IMR-90 (cell line): ENCODE results near the gene SLC4A2. TPM values are rescaled to one million over a fixed set of nuclear protein-coding genes. Genes with fewer than 3 reads are reported as not detected.

Source experiments
- ATAC-seq: fragments of 200-7000 bp; cut with Tn5 transposase; 2 replicates; pipeline ENCODE4 v1.9.1; 2020; ENCODE audit warnings: low read depth, mild to moderate bottlenecking, moderate library complexity
- BruUV-seq: library from RNA; stranded (reverse); fragments of 400-500 nt; replicated peaks from 2 replicates; lab custom pipeline; 2021; lab: Mats Ljungman, UMichigan
- CTCF ChIA-PET: fragments of 300-600 bp; formaldehyde crosslinking; extraction: SDS; loops from one replicate; lab custom pipeline; 2021; ENCODE audit warnings: antibody characterized with exemption; lab: Yijun Ruan, JAX
- POLR2A ChIA-PET: fragments of 300-600 bp; sonication (Branson Sonifier 250); formaldehyde crosslinking; loops from one replicate; lab custom pipeline; 2022; ENCODE audit warnings: antibody characterized with exemption; ENCODE audit not compliant: unreplicated experiment; lab: Charles Lee
- DNase-seq: peaks from one replicate; pipeline ENCODE4 v3.0.0; 2013
- H2AFZ ChIP-seq: replicated peaks from 2 replicates; pipeline ENCODE3; 2013; ENCODE audit warnings: low read length, mild to moderate bottlenecking; ENCODE audit not compliant: poor library complexity
- H2AK5ac ChIP-seq: 2 replicates; pipeline ENCODE4 v1.6.1; 2013; ENCODE audit warnings: low read depth, low read length, inconsistent platforms
- H2AK9ac ChIP-seq: replicated peaks from 2 replicates; pipeline ENCODE3; 2013; ENCODE audit warnings: mild to moderate bottlenecking, low read depth, low read length, moderate library complexity; ENCODE audit not compliant: poor library complexity
- H2BK120ac ChIP-seq: 2 replicates; pipeline ENCODE4 v1.6.1; 2013; ENCODE audit warnings: low read depth, low read length, inconsistent platforms
- H2BK15ac ChIP-seq: 3 replicates; pipeline ENCODE4 v1.6.1; 2013; ENCODE audit warnings: low read depth, low read length, inconsistent platforms
- H2BK20ac ChIP-seq: 2 replicates; pipeline ENCODE4 v1.6.1; 2013; ENCODE audit warnings: low read depth, mild to moderate bottlenecking, inconsistent platforms, low read length, moderate library complexity
- H2BK5ac ChIP-seq: 2 replicates; pipeline ENCODE4 v1.6.1; 2013; ENCODE audit warnings: mild to moderate bottlenecking, low read depth, low read length, inconsistent platforms; ENCODE audit not compliant: poor library complexity, severe bottlenecking
- H3K14ac ChIP-seq: replicated peaks from 2 replicates; pipeline ENCODE4 v1.6.1; 2013; ENCODE audit warnings: low read depth, low read length, inconsistent platforms
- H3K18ac ChIP-seq: 2 replicates; pipeline ENCODE4 v1.6.1; 2013; ENCODE audit warnings: low read depth, low read length, control low read depth
- H3K23ac ChIP-seq: 2 replicates; pipeline ENCODE4 v1.6.1; 2013; ENCODE audit warnings: low read depth, low read length, inconsistent platforms
- H3K27ac ChIP-seq: 2 replicates; pipeline ENCODE4 v1.5.1; 2013; ENCODE audit warnings: mild to moderate bottlenecking, control low read depth, low read length; ENCODE audit not compliant: insufficient read depth
- H3K27me3 ChIP-seq: 2 replicates; pipeline ENCODE4 v1.6.1; 2013; ENCODE audit warnings: low read length; ENCODE audit not compliant: control insufficient read depth, insufficient read depth
- H3K36me3 ChIP-seq: 2 replicates; pipeline ENCODE4 v1.6.1; 2013; ENCODE audit warnings: low read length, mixed read lengths; ENCODE audit not compliant: control insufficient read depth, insufficient read depth
- H3K4ac ChIP-seq: 2 replicates; pipeline ENCODE4 v1.6.1; 2013; ENCODE audit warnings: low read depth, low read length, inconsistent platforms
- H3K4me1 ChIP-seq: 2 replicates; pipeline ENCODE4 v1.6.1; 2013; ENCODE audit warnings: low read length, mixed read lengths; ENCODE audit not compliant: control insufficient read depth, insufficient read depth
- H3K4me2 ChIP-seq: 2 replicates; pipeline ENCODE4 v1.6.1; 2013; ENCODE audit warnings: low read depth, mild to moderate bottlenecking, control low read depth, low read length, moderate library complexity
- H3K4me3 ChIP-seq: 2 replicates; pipeline ENCODE4 v1.5.1; 2013; ENCODE audit warnings: low read depth, mild to moderate bottlenecking, control low read depth, low read length, moderate library complexity; ENCODE audit not compliant: insufficient read depth
- H3K56ac ChIP-seq: 2 replicates; pipeline ENCODE4 v1.6.1; 2013; ENCODE audit warnings: low read length, inconsistent platforms; ENCODE audit not compliant: insufficient read depth; ENCODE audit errors: extremely low read depth
- H3K79me1 ChIP-seq, 2 experiments: 2 replicates each; pipeline ENCODE4 v1.6.1; 2013; ENCODE audit warnings: low read length in 2 of 2, inconsistent platforms in 1 of 2, low read depth in 1 of 2
- H3K9ac ChIP-seq: 2 replicates; pipeline ENCODE4 v1.6.1; 2013; ENCODE audit warnings: low read depth, low read length, control low read depth
- H3K9me1 ChIP-seq: 2 replicates; pipeline ENCODE4 v1.6.1; 2013; ENCODE audit warnings: low read length, inconsistent platforms; ENCODE audit not compliant: insufficient read depth
- H3K9me3 ChIP-seq: 2 replicates; pipeline ENCODE4 v1.6.1; 2013; ENCODE audit warnings: low read length; ENCODE audit not compliant: control insufficient read depth, insufficient read depth
- H4K20me1 ChIP-seq: 2 replicates; pipeline ENCODE4 v1.6.1; 2013; ENCODE audit warnings: low read length, inconsistent platforms; ENCODE audit not compliant: insufficient read depth
- H4K5ac ChIP-seq: 2 replicates; pipeline ENCODE4 v1.6.1; 2013; ENCODE audit warnings: mild to moderate bottlenecking, low read depth, low read length, control low read depth
- H4K8ac ChIP-seq, 2 experiments: 2 replicates each; pipeline ENCODE4 v1.6.1; 2013; ENCODE audit warnings: low read depth in 2 of 2, low read length in 2 of 2, control low read depth in 1 of 2, inconsistent platforms in 1 of 2
- H4K91ac ChIP-seq: 2 replicates; pipeline ENCODE4 v1.6.1; 2013; ENCODE audit warnings: low read depth, low read length, inconsistent platforms; ENCODE audit not compliant: insufficient read depth
- CEBPB ChIP-seq: IDR thresholded peaks from 2 replicates; pipeline ENCODE4 v1.6.1; 2012; ENCODE audit warnings: low read depth, low read length, improper control_type of control experiment
- MXI1 ChIP-seq: IDR thresholded peaks from 2 replicates; pipeline ENCODE4 v1.6.1; 2012; ENCODE audit warnings: low read depth, mild to moderate bottlenecking, low read length, moderate library complexity, borderline replicate concordance
- POLR2A ChIP-seq: IDR thresholded peaks from 2 replicates; pipeline ENCODE4 v1.6.1; 2012; ENCODE audit warnings: mild to moderate bottlenecking, low read depth, low read length
- RAD21 ChIP-seq: IDR thresholded peaks from 2 replicates; pipeline ENCODE4 v1.6.1; 2012; ENCODE audit warnings: low read length, improper control_type of control experiment
- WGBS, 2 experiments: methylation state at CpG; one replicate each; pipeline versions ENCODE4 v1.1.5 to v1.1.7; 2013; ENCODE audit warnings: missing lambda C conversion rate in 2 of 2; ENCODE audit not compliant: insufficient read length in 1 of 2; ENCODE audit errors: extremely low coverage in 2 of 2; 5-methylcytosine and 5-hydroxymethylcytosine counted together
- dilution Hi-C: fragments of 300-500 bp; cut with HindIII; formaldehyde crosslinking; loops from one replicate; pipeline ENCODE4 v1.14.3; 2018; ENCODE audit warnings: low sequenced_read_pairs; ENCODE audit not compliant: unreplicated experiment
- in situ Hi-C: fragments of 300-500 bp; cut with MboI; formaldehyde crosslinking; loops from 3 replicates; pipeline ENCODE4 v1.14.3; 2019; ENCODE audit warnings: low sequenced_read_pairs, inconsistent platforms, mixed read lengths
- intact Hi-C: fragments of 100-400 bp; cut with micrococcal nuclease; formaldehyde crosslinking; loops from 2 replicates; pipeline ENCODE4 v1.10.0; 2022
- polyA plus RNA-seq, 3 experiments: library from polyadenylated mRNA; depleted of rRNA; stranded (reverse); fragments of >200 nt; gene quantifications; 2 replicates each; pipeline ENCODE4 v1.2.3, GENCODE V29; 2012; ENCODE audit warnings: low replicate concordance in 1 of 3
- total RNA-seq: library from RNA; depleted of rRNA; stranded (reverse); fragments of >200 nt; gene quantifications from 2 replicates; pipeline ENCODE4 v1.2.3, GENCODE V29; 2012
- TF ChIP-seq, protein P1 (sequence below): conservative IDR thresholded peaks from 2 replicates; pipeline ENCODE4 v1.5.1; 2012; ENCODE audit warnings: mild to moderate bottlenecking, low read depth, low read length, improper control_type of control experiment

SLC4A2 gene
- total and polyA plus RNA-seq, 2 of the 4 experiments (the other 2 are of a cell fraction) = 29.6 to 91.0 TPM

DNA sequence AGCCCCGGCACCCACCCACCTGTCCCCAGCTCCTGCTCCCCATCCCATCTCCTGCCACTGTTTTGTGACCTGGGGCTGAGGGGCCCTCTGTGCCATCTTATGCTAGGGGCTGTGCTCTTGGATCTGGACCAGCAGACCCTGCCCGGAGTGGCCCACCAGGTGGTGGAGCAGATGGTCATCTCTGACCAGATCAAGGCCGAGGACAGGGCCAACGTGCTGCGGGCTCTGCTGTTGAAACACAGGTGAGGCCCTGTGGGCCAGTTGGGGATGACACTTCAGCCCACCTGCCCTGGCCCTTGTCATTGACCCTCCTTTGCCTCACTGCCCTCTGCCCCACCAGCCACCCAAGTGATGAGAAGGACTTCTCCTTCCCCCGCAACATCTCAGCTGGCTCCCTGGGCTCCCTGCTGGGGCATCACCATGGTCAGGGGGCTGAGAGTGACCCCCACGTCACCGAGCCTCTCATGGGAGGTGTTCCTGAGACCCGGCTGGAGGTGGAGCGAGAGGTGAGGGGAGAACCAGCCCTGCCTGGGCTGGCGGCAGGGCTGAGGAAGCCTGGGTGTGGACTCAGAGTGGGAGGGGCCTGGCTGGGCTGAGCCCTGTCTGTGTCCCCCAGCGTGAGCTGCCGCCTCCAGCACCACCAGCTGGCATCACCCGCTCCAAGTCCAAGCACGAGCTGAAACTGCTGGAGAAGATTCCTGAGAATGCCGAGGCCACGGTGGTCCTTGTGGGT lies 10.6 kb downstream of the SLC4A2 start:
- Histone ChIP-seq H3K36me3 (peaks cover 86% of the 10 kb centered on the region), H2BK5ac (no peak overlapping the region), H2BK20ac (no peak overlapping the region), H3K9me1 (0 out of 2 replicates have a peak, but pooled peaks cover 4% of the 10 kb centered on the region), H3K56ac (no peak overlapping the region), H3K4me3 (no peak overlapping the region), H3K79me1 (peaks cover 9 to 31% of the 10 kb centered on the region in 2 experiments), H2AFZ (no peak overlapping the region), H3K9ac (no peak overlapping the region), H3K4me2 (no peak overlapping the region), H3K14ac (no peak overlapping the region), H2AK5ac (no peak overlapping the region), H3K27ac (no peak overlapping the region), H3K18ac (no peak overlapping the region), H4K91ac (no peak overlapping the region), H2AK9ac (peak overlapping the region; percentile 28), H3K4ac (no peak overlapping the region), H3K27me3 (no peaks in the 10 kb centered on the region), H3K9me3 (no peaks in the 10 kb centered on the region), H4K5ac (no peak overlapping the region), H4K20me1 (peaks cover 9% of the 10 kb centered on the region), H2BK15ac (no peak overlapping the region), H3K4me1 (peaks cover 6% of the 10 kb centered on the region; the same call in 1 of the 2 replicates), H3K23ac (no peak overlapping the region), H4K8ac (no peak overlapping the region), H2BK120ac (no peak overlapping the region)
- intact Hi-C loops = no loop called here
- dilution Hi-C loops = no loop called here
- in situ Hi-C loops = no loop called here
- no peak for ATAC-seq
- 81% methylated on average over 4 of the region's 17 CpGs; no CpG with 5 or more reads in 1 of the 2 experiments for WGBS, 2 experiments
- no TSS peak for BruUV-seq
- ChIA-PET CTCF (no interaction called here), POLR2A (no interaction called here)
- no peak for TF ChIP-seq POLR2A
- TF ChIP-seq CEBPB = no peak
- TF ChIP-seq, protein P1, sequence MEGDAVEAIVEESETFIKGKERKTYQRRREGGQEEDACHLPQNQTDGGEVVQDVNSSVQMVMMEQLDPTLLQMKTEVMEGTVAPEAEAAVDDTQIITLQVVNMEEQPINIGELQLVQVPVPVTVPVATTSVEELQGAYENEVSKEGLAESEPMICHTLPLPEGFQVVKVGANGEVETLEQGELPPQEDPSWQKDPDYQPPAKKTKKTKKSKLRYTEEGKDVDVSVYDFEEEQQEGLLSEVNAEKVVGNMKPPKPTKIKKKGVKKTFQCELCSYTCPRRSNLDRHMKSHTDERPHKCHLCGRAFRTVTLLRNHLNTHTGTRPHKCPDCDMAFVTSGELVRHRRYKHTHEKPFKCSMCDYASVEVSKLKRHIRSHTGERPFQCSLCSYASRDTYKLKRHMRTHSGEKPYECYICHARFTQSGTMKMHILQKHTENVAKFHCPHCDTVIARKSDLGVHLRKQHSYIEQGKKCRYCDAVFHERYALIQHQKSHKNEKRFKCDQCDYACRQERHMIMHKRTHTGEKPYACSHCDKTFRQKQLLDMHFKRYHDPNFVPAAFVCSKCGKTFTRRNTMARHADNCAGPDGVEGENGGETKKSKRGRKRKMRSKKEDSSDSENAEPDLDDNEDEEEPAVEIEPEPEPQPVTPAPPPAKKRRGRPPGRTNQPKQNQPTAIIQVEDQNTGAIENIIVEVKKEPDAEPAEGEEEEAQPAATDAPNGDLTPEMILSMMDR = no peak
- TF ChIP-seq MXI1 = no peak
- TF ChIP-seq RAD21 = no peak
- DNase-seq = no peak
